Caco-2 (cell line): ENCODE data around the gene TICAM2. TPM values are rescaled to one million over a fixed set of nuclear protein-coding genes. Genes with fewer than 3 reads are reported as not detected.
"Not testable (repeated sequence)": the region's sequence is repeated elsewhere in the genome, so short reads cannot be mapped to it uniquely, and the experiment has no call there.

Source experiments
- Bru-seq: library from RNA; stranded (reverse); fragments of 400-500 nt; gene quantifications from one replicate; lab custom pipeline; 2021; lab: Mats Ljungman, UMichigan
- BruChase-seq, 2 experiments: library from RNA; stranded (reverse); fragments of 400-500 nt; gene quantifications; one replicate each; lab custom pipeline; 2021; lab: Mats Ljungman, UMichigan
- BruUV-seq: library from RNA; stranded (reverse); fragments of 400-500 nt; replicated peaks from 2 replicates; lab custom pipeline; 2021; lab: Mats Ljungman, UMichigan
- CTCF ChIA-PET: fragments of 300-600 bp; sonication (Branson Sonifier 250); formaldehyde crosslinking; loops from one replicate; lab custom pipeline; 2022; ENCODE audit warnings: antibody characterized with exemption; lab: Charles Lee
- POLR2A ChIA-PET: fragments of 300-600 bp; sonication (Branson Sonifier 250); formaldehyde crosslinking; loops from one replicate; lab custom pipeline; 2022; ENCODE audit warnings: antibody characterized with exemption; lab: Charles Lee
- DNase-seq, 2 experiments: peaks; one replicate each; pipeline versions ENCODE4 v3.0.0 to v3.0.0-alpha.2; 2020 to 2022
- H3K27me3 ChIP-seq: replicated peaks from 2 replicates; pipeline ENCODE4 v1.6.0; 2011; ENCODE audit warnings: low read length; ENCODE audit not compliant: control insufficient read depth, insufficient read depth
- H3K36me3 ChIP-seq: 2 replicates; pipeline ENCODE4 v1.5.1; 2011; ENCODE audit warnings: low read length; ENCODE audit not compliant: control insufficient read depth, insufficient read depth
- H3K4me1 ChIP-seq: fragments of 250-450 bp; sonication (Bioruptor Pico); 2 replicates; pipeline ENCODE4 v1.5.1; 2020; ENCODE audit warnings: mild to moderate bottlenecking
- H3K4me3 ChIP-seq: 2 replicates; pipeline ENCODE4 v1.5.1; 2011; ENCODE audit warnings: low read depth, mild to moderate bottlenecking, control low read depth, low read length
- H3K9me3 ChIP-seq: fragments of 250-450 bp; sonication (Bioruptor Pico); 2 replicates; pipeline ENCODE4 v1.5.1; 2020; ENCODE audit warnings: mild to moderate bottlenecking, moderate library complexity
- H3K27ac Mint-ChIP-seq: one replicate; pipeline ENCODE4 v1.8.0; 2022; ENCODE audit warnings: mixed read lengths; ENCODE audit not compliant: unreplicated experiment
- H3K27me3 Mint-ChIP-seq: one replicate; pipeline ENCODE4 v1.8.0; 2022; ENCODE audit warnings: mixed read lengths; ENCODE audit not compliant: insufficient read depth, unreplicated experiment
- H3K36me3 Mint-ChIP-seq: one replicate; pipeline ENCODE4 v1.8.0; 2022; ENCODE audit warnings: mild to moderate bottlenecking, mixed read lengths; ENCODE audit not compliant: insufficient read depth, unreplicated experiment
- H3K4me1 Mint-ChIP-seq: one replicate; pipeline ENCODE4 v1.8.0; 2022; ENCODE audit warnings: low read depth, mixed read lengths; ENCODE audit not compliant: unreplicated experiment
- H3K4me3 Mint-ChIP-seq: one replicate; pipeline ENCODE4 v1.8.0; 2022; ENCODE audit warnings: mild to moderate bottlenecking, moderate library complexity, mixed read lengths; ENCODE audit not compliant: unreplicated experiment
- H3K9me3 Mint-ChIP-seq: one replicate; pipeline ENCODE4 v1.8.0; 2022; ENCODE audit warnings: mixed read lengths; ENCODE audit not compliant: unreplicated experiment
- intact Hi-C: fragments of 100-400 bp; cut with micrococcal nuclease; formaldehyde crosslinking; loops from one replicate; pipeline ENCODE4 v1.10.0; 2022; ENCODE audit not compliant: unreplicated experiment
- long read RNA-seq: library from polyadenylated mRNA; stranded (forward); transcript quantifications from one replicate; pipeline ENCODE4 v2.0.0, GENCODE V29; 2022
- total RNA-seq: library from RNA; stranded (reverse); gene quantifications from 2 replicates; pipeline ENCODE4 v1.2.3, GENCODE V29; 2022
- TF ChIP-seq, protein P1 (sequence below), 2 experiments: fragments of 200-600 bp in 1 of 2; IDR thresholded peaks; 1 replicate in 1 of 2; 2 replicates in 1 of 2; pipeline versions ENCODE4 v1.5.1 to v1.8.0; 2011 to 2022; ENCODE audit warnings: antibody characterized with exemption in 1 of 2, control low read depth in 1 of 2, inconsistent platforms in 1 of 2, low read depth in 1 of 2, low read length in 1 of 2, mild to moderate bottlenecking in 1 of 2, moderate library complexity in 1 of 2; ENCODE audit not compliant: insufficient read depth in 1 of 2, severe bottlenecking in 1 of 2, unreplicated experiment in 1 of 2

TICAM2 gene, protein sequence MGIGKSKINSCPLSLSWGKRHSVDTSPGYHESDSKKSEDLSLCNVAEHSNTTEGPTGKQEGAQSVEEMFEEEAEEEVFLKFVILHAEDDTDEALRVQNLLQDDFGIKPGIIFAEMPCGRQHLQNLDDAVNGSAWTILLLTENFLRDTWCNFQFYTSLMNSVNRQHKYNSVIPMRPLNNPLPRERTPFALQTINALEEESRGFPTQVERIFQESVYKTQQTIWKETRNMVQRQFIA
- total RNA-seq (0.91 TPM in 2 replicates), Bru-seq, nascent RNA (percentile 57 among the genes with signal in this experiment), BruChase-seq, experiment 1, labeled RNA remaining after a 2-hour chase (percentile 58 among the genes with signal in this experiment), BruChase-seq, experiment 2, labeled RNA remaining after a 6-hour chase (percentile 59 among the genes with signal in this experiment)
- long read RNA-seq = 0 reads

DNA sequence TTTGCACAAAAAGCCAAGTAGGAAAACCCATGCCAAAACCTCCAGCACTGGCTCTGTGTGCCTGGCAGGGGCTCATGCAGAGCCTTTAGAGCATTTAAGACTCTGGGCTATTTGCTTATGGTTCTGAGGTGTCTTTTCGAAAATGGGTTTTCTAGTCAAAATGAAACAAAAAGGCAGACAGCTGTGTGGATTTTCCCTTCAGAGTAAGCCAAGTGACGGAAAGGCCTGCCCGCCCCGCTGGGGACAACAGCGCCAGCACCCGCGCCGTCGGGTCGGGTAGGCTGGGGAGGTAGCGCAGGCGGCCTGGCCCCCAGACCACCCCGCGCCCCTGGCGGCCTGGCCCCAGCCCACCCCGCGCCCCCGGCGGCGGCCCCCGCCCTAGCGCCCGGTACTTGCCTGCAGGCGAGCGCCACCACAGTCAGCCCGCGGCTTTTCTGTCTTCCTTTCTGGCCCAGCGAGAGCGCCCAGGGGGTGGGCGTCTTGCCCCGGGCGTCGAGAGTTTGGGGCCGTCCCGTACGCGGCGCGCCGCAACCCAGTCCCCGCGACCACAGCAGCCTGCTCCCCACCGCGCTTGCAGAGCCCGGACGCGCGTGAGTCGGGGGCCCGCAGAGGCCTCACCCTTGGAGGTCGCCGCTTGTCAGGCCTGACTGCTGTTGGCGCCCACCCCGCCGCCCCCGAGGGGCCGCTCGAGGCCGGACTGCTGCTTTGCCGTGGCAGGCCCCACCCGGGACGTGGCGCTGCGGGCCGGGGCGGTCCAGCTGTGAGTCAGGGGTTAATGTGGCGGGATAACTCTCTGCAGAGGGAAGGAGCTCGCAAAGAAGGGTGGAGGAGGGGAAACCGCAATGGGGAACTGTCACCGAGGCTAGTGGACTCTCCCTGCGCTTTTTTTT lies at the start of gene TICAM2:
Gene TICAM2 (minus strand): TSS at position 779 of the 890 bp plus-strand sequence. CDS start 21,223 bp downstream, outside the sequence.
- H3K4me3 Mint-ChIP-seq = peak within 1 kb of the TSS; percentile 35
- H3K9me3 Mint-ChIP-seq = no peaks in the 10 kb centered on the region
- H3K27me3 ChIP-seq = no peaks in the 10 kb centered on the region
- peaks cover 13% of the 10 kb centered on the region for H3K4me1 Mint-ChIP-seq
- DNase-seq = peak; percentile 37 to 46
- POLR2A ChIA-PET = no interaction called here
- CTCF ChIA-PET = interaction anchor here (0.5 kb wide), 1 partner anchor 466 kb away, joined by 3 read pairs; no protein-coding TSS in a partner anchor
- TF ChIP-seq, protein P1, sequence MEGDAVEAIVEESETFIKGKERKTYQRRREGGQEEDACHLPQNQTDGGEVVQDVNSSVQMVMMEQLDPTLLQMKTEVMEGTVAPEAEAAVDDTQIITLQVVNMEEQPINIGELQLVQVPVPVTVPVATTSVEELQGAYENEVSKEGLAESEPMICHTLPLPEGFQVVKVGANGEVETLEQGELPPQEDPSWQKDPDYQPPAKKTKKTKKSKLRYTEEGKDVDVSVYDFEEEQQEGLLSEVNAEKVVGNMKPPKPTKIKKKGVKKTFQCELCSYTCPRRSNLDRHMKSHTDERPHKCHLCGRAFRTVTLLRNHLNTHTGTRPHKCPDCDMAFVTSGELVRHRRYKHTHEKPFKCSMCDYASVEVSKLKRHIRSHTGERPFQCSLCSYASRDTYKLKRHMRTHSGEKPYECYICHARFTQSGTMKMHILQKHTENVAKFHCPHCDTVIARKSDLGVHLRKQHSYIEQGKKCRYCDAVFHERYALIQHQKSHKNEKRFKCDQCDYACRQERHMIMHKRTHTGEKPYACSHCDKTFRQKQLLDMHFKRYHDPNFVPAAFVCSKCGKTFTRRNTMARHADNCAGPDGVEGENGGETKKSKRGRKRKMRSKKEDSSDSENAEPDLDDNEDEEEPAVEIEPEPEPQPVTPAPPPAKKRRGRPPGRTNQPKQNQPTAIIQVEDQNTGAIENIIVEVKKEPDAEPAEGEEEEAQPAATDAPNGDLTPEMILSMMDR (IDR thresholded peaks at IDR 0.05; ENCODE audit: insufficient read depth in 1 of 2, low read depth in 1 of 2, low read length in 1 of 2, severe bottlenecking in 1 of 2, unreplicated experiment in 1 of 2) = no peak
- intact Hi-C loops = no loop called here
- no peak within 1 kb of the TSS for H3K27ac Mint-ChIP-seq
- H3K4me1 ChIP-seq = no peaks in the 10 kb centered on the region
- H3K4me3 ChIP-seq = peak within 1 kb of the TSS; percentile 46
- no peaks in the 10 kb centered on the region for H3K36me3 ChIP-seq
- BruUV-seq = no TSS peak
- no peaks in the 10 kb centered on the region for H3K27me3 Mint-ChIP-seq
- peaks cover 21% of the 10 kb centered on the region for H3K36me3 Mint-ChIP-seq
- H3K9me3 ChIP-seq = no peaks in the 10 kb centered on the region

DNA sequence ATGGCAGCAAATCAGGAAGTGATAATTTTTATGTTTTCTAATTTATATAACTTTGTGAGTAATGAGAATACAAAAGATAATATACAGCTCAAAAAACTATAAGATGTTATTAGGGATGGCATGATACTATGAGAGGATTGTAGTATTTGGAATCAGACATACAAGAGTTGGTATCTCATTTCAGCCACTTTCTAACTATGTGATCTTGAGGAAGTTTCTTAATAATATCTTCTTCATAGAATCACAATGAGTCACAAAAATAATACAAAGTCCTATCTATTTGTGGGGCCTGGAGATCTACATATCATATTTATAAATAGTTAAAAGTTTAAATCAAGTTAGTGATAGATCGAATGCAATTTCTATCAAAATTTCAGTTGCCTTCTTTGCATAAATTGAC lies 47.3 kb upstream of the TICAM2 start:
- Mint-ChIP-seq H3K27ac (no peak overlapping the region), H3K4me1 (no peaks in the 10 kb centered on the region), H3K27me3 (peaks cover 4% of the 10 kb centered on the region), H3K4me3 (no peak overlapping the region), H3K36me3 (no peaks in the 10 kb centered on the region), H3K9me3 (no peaks in the 10 kb centered on the region)
- H3K27me3 ChIP-seq = no peaks in the 10 kb centered on the region
- no peaks in the 10 kb centered on the region for H3K9me3 ChIP-seq
- no peaks in the 10 kb centered on the region for H3K4me1 ChIP-seq
- TF ChIP-seq, protein P1 (IDR thresholded peaks at IDR 0.05; ENCODE audit: insufficient read depth in 1 of 2, low read depth in 1 of 2, low read length in 1 of 2, severe bottlenecking in 1 of 2, unreplicated experiment in 1 of 2) = no peak
- intact Hi-C loops = no loop called here
- BruUV-seq = no TSS peak
- ChIA-PET CTCF (no interaction called here), POLR2A (no interaction called here)
- no peaks in the 10 kb centered on the region for H3K36me3 ChIP-seq
- H3K4me3 ChIP-seq = no peak overlapping the region
- no peak for DNase-seq

DNA sequence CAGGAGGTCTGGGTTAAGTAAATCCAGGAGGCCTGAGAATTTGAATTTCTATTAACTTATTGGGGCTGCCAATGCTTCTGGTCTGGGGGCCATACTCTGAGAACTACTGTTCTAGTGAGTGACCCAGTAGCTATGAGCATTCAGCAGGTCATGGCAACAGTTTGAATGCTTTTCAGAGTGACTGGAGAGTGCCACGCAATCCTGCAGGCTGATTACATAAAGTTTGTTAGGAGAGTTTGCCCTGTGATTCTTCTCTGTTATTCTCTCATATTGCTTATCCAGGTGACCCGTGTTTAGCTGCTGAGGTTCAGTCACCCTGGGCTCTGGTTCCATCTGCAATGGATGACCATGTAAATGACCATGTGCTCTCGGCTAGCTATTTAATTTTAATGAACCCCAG lies 45.8 kb upstream of the TICAM2 start:
- POLR2A ChIA-PET = no interaction called here
- CTCF ChIA-PET = no interaction called here
- H3K27me3 ChIP-seq = no peaks in the 10 kb centered on the region

DNA sequence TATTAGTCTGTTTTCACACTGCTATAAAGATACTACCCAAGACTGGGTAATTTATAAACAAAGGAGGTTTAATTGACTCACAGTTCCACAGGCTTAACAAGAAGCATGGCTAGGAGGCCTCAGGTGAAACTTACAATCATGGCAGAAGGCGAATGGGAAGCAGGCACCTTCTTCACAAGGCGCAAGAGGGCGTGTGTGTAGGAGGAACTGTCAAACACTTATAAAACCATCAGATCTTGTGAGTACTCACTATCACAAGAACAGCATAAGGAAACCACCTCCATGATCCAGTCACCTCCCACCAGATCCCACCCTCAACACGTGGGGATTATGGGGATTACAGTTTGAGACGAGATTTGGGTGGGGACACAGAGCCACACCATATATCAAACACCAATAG lies 43.1 kb upstream of the TICAM2 start:
- DNase-seq, BruUV-seq: not testable (repeated sequence)

More for the DNA sequence above, 45.8 kb upstream of the TICAM2 start:
- no TSS peak for BruUV-seq
- no peaks in the 10 kb centered on the region for H3K36me3 ChIP-seq
- H3K4me1 ChIP-seq = no peaks in the 10 kb centered on the region
- no peak overlapping the region for H3K4me3 ChIP-seq
- Mint-ChIP-seq H3K4me1 (no peaks in the 10 kb centered on the region), H3K4me3 (no peak overlapping the region), H3K36me3 (no peaks in the 10 kb centered on the region), H3K27me3 (peaks cover 10% of the 10 kb centered on the region), H3K27ac (no peak overlapping the region), H3K9me3 (no peaks in the 10 kb centered on the region)
- H3K9me3 ChIP-seq = no peaks in the 10 kb centered on the region
- intact Hi-C loops = no loop called here
- DNase-seq = no peak
- TF ChIP-seq, protein P1 (IDR thresholded peaks at IDR 0.05; ENCODE audit: insufficient read depth in 1 of 2, low read depth in 1 of 2, low read length in 1 of 2, severe bottlenecking in 1 of 2, unreplicated experiment in 1 of 2) = no peak

More for the DNA sequence above, 43.1 kb upstream of the TICAM2 start:
- H3K36me3 ChIP-seq, POLR2A ChIA-PET, H3K4me3 ChIP-seq, H3K36me3 Mint-ChIP-seq, H3K4me3 Mint-ChIP-seq, intact Hi-C loops, CTCF ChIA-PET, H3K9me3 Mint-ChIP-seq, H3K27me3 Mint-ChIP-seq, H3K27me3 ChIP-seq, H3K27ac Mint-ChIP-seq, H3K9me3 ChIP-seq, H3K4me1 Mint-ChIP-seq, H3K4me1 ChIP-seq: not testable (repeated sequence)
